ENCODE measurements around the gene MDM1. TPM values are rescaled to one million over a fixed set of nuclear protein-coding genes. Genes with fewer than 3 reads are reported as not detected.
A peak's percentile ranks its signal among the peaks of the same experiment; 100 is the strongest.

Gene MDM1
- total RNA-seq, 1 donor from 2014 or later: 4.6 TPM

DNA sequence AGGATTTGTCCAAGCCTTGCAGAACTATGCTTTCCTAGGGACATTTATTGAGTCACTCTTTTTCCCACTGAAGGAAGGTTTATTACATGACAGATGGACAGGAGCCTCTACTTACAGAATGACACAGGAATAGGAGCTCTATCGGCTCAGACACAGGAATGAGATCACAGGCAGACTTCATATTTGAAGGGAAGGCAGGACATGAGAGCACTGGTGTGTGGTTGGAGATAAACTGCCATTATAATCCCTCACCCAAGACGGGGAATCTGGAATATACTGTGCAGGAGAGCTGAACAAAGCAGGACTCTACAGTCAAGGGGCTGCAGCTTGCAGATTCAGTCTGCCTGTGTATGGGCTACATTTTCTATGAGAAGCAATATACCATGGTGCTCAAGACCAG is 51.9 kb downstream of the MDM1 start:
- no peak for ATAC-seq
- no peak for DNase-seq (ENCODE audit: low spot score)

DNA sequence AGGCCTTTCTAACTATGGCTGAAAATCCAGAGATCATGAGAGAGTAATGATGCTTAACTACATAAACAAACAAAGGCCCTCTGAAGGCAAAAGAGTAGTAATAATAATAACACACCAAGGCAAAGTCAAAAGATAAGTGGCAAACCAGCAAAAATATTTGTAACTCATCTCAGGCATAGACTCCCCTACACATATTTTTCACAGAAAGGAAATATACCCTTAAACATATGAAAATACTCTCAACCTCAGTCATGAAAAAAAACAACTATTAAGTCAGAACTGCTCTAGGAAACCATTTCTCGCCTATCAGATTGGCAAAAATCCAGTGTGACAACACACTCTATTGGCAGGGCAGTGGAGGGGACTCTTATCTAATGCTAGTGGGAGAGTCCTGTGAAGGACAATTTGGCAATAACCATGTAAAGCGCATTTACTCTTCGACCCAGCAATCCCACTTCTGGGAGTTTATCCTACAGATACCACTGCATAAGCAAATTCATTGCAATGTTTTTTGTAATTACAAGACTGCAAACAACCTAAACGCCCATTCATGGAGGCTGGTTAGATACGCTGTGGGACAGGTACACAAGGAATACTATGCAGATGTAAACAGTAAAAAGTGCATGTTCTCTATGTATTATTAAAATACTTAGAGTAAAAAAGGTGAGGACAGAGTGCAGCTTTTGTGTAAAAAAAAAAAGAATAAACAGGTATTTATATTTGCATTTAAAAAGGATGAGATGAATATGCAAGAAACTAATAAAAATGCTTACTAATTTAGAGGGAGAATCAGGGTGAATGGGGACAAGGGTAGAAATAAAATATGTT is 52.7 kb downstream of the MDM1 start:
- DNase-seq (ENCODE audit: low spot score) (peak; percentile 52), ATAC-seq (peak; percentile 89)

DNA sequence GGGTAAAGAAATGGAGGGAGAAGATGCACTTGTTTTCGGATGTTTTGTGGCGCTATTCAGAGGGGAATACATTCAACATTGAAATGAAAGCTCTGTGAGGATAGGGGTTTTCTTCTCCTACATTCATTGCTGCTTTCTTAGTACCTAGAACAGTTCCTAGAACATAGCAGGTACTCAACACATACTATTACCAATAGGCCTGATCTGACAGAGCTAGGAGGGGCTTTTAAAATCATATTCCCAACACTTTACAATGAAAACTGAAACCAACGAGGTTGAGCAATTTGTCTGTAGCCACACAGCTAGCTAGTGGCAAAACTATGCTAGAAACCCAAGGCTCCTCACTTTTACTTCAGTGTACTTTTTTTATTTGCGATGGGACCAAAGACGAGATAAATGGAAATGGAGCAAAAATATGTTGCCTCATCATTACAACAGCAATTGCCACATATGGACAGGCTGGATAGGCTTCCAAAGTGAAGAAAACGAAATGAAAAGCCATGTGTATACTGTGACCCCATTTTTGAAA is 55.7 kb downstream of the MDM1 start:
- no peak for ATAC-seq

DNA sequence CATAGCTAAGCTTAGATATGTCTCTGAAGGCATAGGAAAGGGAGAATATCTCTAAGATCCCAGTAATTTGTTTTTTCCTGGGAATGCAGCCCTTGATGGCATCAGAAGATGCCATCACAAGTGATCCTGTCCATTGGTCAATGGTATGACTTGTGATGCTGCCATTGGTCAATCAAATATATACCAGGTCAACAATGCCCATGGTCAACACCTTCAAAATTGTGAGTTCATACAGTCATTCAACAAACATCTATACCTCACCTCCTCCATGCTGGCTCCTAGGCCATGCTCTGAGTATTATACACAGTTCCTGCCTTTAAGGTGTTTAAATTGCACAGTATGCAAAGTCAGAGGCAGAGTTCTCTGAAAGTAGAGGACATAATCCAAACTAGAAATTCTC is 59.4 kb downstream of the MDM1 start:
- no peak for ATAC-seq
- DNase-seq (ENCODE audit: low spot score): no peak

More for the DNA sequence above, 55.7 kb downstream of the MDM1 start:
- DNase-seq (ENCODE audit: low spot score): no peak

DNA sequence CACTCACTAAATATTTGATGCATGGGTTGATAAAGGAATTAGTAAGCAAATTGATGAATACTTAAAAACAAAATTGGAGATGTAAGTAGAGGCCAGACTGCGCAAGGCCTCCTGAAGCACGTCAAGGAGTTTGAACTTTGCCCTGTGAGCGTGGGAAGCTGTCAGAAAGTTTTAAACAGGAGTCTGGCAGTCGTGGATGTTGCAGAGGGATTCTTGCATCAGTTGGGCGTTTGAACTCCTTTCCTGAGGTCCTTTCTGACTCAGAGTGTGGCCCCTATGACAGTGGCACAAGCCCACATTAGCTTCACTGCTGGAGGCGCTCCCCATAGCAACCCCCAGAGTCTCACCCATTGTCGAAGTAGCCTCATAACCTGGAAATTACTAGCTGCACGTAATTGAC is 60.8 kb downstream of the MDM1 start:
- ATAC-seq (no peak), DNase-seq (ENCODE audit: low spot score) (no peak)

DNA sequence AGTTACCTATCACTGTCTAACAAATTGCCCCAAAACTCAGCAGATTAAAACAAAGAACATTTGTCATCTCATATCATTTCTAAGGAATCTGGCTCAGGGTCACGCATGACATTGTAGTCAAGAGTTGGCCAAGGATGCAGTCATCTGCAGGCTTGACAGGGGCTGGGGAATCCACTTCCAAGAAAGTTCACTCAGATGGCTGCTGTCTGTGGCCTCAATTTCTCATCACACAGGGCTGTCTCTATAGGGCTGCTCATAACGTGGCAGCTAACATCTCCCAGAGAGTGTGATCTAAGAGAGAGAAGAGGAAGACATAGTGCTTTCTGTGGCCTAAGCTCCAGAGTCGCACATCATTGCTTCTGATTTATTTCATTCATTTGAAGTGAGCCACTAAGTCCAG is 61.8 kb downstream of the MDM1 start:
- DNase-seq (ENCODE audit: low spot score) (no peak), ATAC-seq (no peak)

DNA sequence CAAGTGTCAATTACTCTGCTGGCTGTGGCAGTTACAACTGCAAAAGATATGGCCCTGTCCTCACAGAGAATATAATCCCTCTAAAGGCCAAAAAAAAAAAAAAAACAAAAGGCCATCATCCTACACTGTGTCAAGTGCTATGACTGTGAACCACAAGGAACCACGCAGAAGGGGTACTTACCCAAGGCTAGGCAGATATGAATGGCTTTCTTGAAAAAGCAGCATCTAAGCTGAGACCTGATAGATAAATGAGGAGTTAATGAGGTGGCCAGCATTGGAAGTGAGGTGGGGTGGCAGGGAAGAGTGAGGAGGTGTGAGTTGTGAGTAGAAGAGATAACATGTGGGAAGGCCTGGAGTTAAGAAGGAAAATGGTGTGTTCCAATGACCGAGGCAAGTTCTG is 62.4 kb downstream of the MDM1 start:
- ATAC-seq (no peak), DNase-seq (ENCODE audit: low spot score) (no peak)

DNA sequence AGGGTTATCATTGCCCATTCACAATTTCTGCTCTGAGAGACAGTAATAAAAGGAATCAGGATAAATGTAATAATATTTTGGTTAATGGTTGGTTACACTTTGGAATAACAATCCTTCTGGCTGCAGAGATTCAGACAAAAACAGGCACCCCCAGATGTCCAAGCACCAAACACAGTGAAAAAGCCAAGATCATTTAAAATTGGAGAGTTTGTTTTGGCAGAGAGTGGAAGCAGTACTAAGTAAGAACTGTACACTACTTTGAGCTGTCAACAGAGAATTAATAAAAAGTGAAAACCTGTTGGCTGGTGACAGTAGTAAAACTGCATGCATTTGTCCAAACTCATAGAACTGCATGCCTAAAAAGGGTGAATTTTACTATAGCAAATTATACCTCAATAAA is 63.2 kb downstream of the MDM1 start:
- ATAC-seq: no peak
- DNase-seq (ENCODE audit: low spot score): no peak

DNA sequence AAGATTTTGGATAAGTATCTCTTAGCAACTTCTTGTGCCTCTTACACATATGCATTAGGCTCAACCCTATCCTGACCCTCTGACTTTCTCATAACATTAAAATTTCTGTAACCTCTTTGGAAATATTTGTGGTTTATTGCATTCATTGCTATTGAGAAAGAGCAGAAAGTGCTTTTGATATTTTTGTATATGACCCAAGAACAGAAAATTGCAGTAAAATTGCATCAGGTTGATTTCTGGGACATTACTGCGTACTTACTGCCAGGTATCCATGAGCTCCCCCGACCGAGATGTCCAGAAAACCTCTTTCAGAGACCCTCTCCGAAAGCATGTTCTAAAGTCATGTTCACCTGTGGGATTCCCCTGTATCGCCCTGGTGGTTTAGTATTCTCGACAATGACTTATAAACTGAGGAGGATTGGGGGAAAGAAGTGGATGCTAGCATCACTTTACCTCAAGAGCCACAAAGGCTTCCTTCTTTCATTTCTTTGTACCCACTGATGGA is 64.2 kb downstream of the MDM1 start:
- DNase-seq (ENCODE audit: low spot score): no peak
- ATAC-seq: no peak

DNA sequence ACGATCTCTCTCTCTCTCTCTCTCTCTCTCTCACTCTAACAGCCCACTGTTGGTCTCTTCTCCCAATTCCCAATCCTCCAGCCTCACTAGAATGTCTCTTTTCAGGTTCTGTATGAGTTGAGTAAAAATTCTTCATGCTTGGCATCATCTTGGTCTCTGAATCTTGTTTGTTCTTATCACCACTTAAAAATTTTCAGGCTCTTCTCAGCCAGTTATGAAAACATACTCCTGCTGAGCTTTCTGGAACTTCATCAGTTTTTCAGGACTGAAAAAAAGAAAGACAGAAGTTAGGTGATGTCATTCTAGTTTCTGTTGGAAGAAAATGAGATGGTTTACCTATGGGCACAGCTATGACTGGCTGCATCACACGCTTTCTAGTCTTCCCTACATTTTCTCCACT is 67.3 kb downstream of the MDM1 start:
- DNase-seq (ENCODE audit: low spot score): no peak
- no peak for ATAC-seq

DNA sequence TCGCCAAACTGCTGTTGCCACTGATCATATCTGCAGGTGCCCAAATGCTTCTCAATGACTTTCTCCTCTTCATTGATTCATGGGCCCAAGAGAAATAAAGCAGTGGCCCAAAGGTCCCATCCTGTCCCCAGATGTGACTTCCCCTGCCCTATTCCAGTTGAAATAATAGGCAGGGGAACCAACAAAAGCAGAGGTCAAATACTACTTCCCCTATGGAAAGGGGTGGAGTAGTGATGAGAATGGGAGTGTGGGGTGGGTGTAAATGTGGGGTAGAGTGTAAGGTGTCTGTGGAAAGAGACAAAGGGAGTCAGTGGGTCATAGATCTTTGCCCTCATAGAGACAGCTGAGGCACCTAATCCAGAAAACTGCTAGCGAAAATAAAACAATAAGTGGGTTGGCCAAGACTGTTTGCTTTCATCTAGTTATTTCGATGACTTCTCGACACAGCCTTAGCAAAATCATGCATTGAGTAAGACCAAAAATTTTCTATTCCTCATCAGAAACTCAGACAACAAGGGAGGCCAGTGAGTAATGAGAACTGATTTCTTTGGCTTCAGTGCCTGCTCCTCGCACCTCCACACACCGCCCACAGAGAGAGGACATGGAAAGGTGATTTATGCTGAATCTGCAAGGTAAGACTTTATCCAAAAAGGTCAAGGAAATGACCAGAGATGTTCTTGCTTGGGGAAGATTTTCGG is 67.9 kb downstream of the MDM1 start:
- DNase-seq (ENCODE audit: low spot score): no peak
- ATAC-seq: no peak

DNA sequence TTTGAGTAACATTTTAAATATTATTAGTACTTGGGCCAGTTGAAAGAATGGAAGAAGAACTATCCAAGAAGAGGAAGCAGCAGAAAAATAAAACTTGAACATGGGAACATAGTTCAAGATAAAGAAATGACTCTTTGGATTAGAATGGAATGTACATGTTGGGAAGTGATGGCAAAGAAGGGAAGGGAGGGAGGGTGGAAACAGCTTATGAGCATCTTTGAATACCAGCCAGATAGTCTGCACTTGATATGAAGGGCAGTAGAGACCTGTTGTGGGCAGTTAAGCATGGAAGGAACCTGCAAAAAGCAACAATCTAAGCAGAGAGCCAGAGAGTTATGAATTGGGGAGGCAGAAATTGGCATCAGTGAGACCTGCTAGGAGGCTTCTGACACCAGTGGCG is 68.8 kb downstream of the MDM1 start:
- DNase-seq (ENCODE audit: low spot score): no peak
- ATAC-seq: no peak

DNA sequence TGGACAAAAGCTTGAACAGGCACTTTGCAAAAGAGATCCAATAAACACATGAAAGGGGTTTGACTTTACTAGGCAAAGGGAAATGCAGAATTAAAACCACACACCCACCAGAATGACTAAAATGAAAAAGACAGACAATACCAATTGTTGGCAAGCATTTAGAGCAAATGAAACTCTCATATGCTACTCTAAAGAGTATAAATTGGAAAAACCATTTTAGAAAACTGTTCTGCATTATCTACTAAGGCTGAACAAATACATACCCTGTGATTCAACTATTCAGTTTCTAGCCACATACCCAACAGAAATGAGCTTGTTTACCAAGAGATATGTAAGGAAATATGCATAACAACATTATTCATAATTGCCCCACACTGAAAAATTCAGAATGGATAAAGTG is 70.3 kb downstream of the MDM1 start:
- DNase-seq (ENCODE audit: low spot score): no peak
- ATAC-seq: no peak

DNA sequence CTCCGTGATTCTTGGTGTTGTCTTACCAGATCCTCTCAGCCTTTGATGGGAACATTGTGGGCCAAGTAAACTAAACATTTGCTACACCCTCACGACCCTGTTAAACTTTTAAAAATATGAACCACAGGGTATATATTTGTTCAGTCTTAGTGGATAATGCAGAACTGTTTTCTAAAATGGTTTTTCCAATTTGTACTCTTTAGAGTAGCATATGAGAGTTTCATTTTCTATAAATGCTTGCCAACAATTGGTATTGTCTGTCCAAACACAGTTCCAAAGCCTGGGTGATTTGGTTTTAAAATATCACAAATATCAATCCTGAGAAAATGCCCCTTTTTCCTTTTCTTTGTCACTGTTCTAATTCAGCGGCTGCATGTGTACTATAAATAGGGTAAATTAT is 72.0 kb downstream of the MDM1 start:
- DNase-seq (ENCODE audit: low spot score): no peak
- no peak for ATAC-seq

DNA sequence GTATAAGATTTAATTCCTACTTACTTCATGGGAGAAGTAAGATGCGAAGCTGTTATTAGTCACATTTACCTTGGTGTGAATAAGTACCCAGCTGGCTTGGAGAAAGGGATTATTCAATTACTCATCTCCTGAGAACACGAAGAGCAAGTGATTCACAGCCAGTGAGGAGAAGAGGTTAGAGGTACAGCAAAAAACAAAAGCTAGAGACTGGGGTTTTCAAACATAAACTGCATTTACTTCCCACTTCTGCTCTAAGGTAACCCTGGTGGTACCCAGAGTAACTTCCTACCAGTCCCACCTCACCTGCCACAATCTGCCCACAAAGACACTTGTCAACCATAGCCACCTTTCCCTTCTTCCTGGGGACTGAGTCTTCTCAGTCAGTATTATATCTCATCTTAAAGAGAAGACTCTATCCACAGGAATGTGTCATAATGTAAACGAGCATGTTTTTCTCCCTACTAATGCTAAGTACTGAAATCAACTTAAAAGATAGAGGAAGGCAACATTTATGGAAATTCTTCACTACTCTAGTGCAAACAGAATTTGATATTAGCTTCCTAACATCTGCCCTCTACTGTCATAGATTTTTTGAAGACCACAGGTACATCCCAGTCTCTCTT is 72.7 kb downstream of the MDM1 start:
- DNase-seq (ENCODE audit: low spot score) (no peak), ATAC-seq (no peak)

DNA sequence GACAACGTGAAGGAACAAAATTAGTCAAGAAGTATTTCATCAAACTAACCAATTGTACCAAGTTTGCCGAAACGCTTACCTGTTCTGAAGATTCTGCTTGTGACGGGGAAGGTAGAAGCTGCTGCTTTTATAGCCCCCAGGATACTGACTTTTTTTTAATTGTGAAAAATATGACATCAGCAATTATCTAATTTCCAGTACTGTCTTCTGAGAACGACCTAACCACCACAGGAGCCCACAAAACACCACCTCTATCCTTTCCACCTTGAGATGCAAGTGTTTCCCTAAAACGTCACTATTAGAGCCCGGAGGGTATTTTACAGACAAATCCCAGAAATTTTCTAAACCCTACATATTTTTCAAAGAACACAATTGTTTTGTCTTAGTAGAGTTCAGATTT is 78.7 kb downstream of the MDM1 start, which contains the start of gene IL22:
Gene IL22 (minus strand): TSS at position 101 of the 400 bp plus-strand sequence. CDS start 156 bp downstream, outside the sequence.
- DNase-seq (ENCODE audit: low spot score) (no peak), ATAC-seq (no peak)

DNA sequence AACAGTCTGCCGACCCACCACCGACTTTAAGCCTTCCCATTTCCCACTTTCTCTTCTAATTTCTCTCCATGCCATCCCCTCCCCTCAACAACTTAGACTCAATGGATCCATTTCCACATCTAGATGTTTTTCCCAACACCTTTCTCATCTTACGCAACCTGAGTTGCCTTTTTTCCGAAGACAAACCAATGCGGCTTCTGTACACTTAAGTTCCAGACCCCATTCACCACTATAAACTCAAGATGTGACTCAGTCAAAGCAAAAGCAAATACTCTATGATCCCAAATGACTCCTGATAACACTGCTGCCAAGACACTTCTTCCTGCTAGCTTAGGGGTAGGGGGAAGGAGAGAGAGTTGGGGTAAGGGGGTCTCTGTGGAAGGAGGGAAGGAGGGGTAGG is 80.1 kb downstream of the MDM1 start:
- ATAC-seq (no peak), DNase-seq (ENCODE audit: low spot score) (no peak)

DNA sequence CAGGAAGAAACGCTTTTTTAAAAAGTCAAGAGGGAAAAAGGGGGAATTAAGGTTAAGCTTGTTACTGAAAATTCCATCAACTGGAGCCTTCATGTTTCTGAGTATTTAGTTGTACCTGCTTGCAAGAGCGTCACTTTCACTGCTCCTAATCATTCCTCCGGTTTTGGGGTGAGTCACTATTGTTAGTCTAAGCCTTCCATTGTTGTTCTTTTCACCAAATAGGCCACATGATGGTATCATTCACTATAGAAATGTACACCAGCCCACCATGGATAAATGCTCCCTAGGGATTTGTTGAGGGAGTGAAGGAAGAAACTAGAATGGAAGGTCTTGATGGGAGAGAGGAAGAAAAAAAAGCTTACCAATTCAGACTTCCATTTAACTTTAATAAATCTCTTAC is 81.7 kb downstream of the MDM1 start:
- DNase-seq (ENCODE audit: low spot score): no peak

DNA sequence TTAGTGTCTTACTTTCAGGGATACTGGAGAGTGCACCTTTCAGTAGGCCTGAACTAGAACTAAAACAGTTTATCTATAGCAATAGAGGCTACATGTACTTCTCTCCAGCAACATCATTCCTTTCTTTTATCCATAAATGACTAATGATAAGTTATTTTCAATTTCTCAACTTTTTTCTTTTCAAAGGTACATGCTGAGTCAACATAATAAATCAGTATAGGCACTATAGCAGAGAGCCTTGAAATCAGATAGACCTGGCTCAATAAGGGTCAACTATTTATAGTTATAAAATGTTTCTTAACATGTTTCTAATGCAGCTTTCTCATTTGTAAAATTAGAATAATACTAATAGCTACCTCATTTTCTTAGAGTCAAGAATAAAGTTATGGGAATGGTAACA is 84.4 kb downstream of the MDM1 start:
- ATAC-seq: no peak
- DNase-seq (ENCODE audit: low spot score): no peak

More for the DNA sequence above, 81.7 kb downstream of the MDM1 start:
- ATAC-seq: no peak

DNA sequence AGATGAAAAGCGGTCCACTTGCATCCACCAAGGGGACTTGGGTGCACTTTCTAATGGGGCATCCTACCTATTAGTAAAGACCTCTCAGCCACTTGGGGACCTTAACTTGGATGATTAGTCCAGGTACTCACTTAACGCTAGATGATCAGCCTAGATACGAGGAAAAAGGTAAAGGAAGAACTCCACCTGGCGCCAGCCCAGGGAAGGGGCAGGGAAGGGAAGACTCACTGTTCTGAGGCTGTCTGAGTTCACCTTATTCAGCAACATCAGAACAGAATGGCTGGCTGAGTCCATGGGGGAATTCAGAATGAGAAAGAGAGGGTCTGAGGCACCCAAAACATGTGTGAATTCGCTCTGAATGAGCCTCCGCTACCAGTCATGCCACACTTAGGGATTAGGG is 85.8 kb downstream of the MDM1 start:
- ATAC-seq: no peak
- no peak for DNase-seq (ENCODE audit: low spot score)

DNA sequence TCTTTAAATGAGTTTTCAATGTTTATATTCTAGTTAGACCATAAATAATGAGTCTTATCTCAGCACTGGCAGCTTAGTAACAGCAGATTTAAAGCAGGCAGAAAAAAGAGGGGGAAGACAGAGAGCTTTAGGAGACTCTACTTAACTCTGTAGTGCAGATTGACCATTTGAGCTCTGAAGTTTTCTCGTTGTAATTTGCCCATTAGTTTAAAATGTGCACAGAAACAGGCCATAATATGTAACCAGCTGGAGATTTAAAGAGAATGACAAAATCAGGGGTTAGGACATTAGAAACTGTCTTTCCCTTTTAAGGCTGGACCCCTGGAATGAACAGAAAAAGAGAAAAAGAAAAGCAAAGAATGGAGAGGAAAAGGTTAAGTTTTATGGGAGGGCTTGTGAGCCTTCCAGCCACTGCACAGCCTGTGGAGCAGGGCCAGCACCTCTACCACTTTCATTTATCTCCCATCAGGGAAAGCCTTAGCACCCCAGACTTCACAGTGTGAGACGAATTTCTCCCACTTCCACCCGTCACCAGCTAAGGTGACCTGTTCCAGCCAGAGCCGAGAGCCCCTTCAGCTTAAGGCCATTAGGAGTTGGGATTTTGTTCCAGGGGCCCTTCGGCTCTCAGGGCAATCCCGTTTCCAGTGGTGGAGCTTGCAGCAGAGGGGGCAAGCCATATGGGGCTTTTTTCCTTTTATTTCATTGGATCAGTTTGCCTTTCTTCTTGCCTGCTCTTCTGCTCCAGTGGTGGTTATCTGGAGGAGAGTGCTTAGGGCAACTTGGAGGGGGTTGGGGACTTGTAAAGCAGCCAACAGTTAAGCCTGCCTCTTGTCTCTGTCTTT is 86.8 kb downstream of the MDM1 start:
- ATAC-seq (no peak), DNase-seq (ENCODE audit: low spot score) (no peak)

All from left lobe of liver (tissue), 2 donors.